DOHH2 (cell line): ENCODE data around the gene POLR2C.

Source experiments
- H3F3A ChIP-seq: fragments of 200-600 bp; sonication (generic), shearing (Covaris generic); 2 replicates; pipeline ENCODE4 v1.6.0; 2016; ENCODE audit warnings: antibody characterized with exemption, mild to moderate bottlenecking; ENCODE audit not compliant: control insufficient read depth, insufficient read depth
- H3K27ac ChIP-seq: fragments of 200-600 bp; sonication (generic); 2 replicates; pipeline ENCODE4 v1.5.1; 2014; ENCODE audit warnings: low read depth, mild to moderate bottlenecking, low read length, moderate library complexity
- H3K27me3 ChIP-seq: fragments of 200-600 bp; sonication (generic); 2 replicates; pipeline ENCODE4 v1.6.1; 2014; ENCODE audit warnings: mild to moderate bottlenecking, low read length, mixed read lengths; ENCODE audit not compliant: control insufficient read depth
- H3K36me3 ChIP-seq: fragments of 200-600 bp; sonication (generic); 2 replicates; pipeline ENCODE4 v1.6.1; 2014; ENCODE audit warnings: mild to moderate bottlenecking, low read length, moderate library complexity, mixed read lengths; ENCODE audit not compliant: control insufficient read depth
- H3K4me1 ChIP-seq: fragments of 200-600 bp; sonication (generic); 2 replicates; pipeline ENCODE4 v1.6.1; 2014; ENCODE audit warnings: mild to moderate bottlenecking, low read length, mixed read lengths; ENCODE audit not compliant: control insufficient read depth
- H3K4me2 ChIP-seq: fragments of 200-600 bp; sonication (generic); 2 replicates; pipeline ENCODE4 v1.6.0; 2014; ENCODE audit warnings: mild to moderate bottlenecking, low read length, moderate library complexity
- H3K4me3 ChIP-seq: fragments of 200-600 bp; sonication (generic); 2 replicates; pipeline ENCODE4 v1.5.1; 2014; ENCODE audit warnings: mild to moderate bottlenecking, low read length, mixed read lengths
- H3K79me2 ChIP-seq: fragments of 200-600 bp; sonication (generic); 2 replicates; pipeline ENCODE4 v1.6.1; 2014; ENCODE audit warnings: mild to moderate bottlenecking, low read length, mixed read lengths; ENCODE audit not compliant: control insufficient read depth
- H3K9me2 ChIP-seq: fragments of 200-600 bp; sonication (generic); replicated peaks from 2 replicates; pipeline ENCODE4 v1.6.1; 2014; ENCODE audit warnings: mild to moderate bottlenecking, low read length, mixed read lengths; ENCODE audit not compliant: control insufficient read depth
- H3K9me3 ChIP-seq: fragments of 200-600 bp; sonication (generic); 2 replicates; pipeline ENCODE4 v1.6.1; 2014; ENCODE audit warnings: antibody characterized with exemption, low read length, mixed read lengths; ENCODE audit not compliant: control insufficient read depth, insufficient read depth
- H4K20me1 ChIP-seq: fragments of 200-600 bp; sonication (generic); 2 replicates; pipeline ENCODE4 v1.6.0; 2014; ENCODE audit warnings: low read depth, mild to moderate bottlenecking, antibody characterized with exemption, low read length, moderate library complexity; ENCODE audit not compliant: control insufficient read depth, insufficient read depth
- EZH2phosphoT487 ChIP-seq: fragments of 200-600 bp; sonication (generic); IDR thresholded peaks from 2 replicates; pipeline ENCODE4 v1.6.1; 2017; ENCODE audit warnings: borderline replicate concordance, mild to moderate bottlenecking, antibody characterized with exemption, low read length, moderate library complexity, mixed read lengths
- TF ChIP-seq, protein P1 (sequence below): fragments of 200-600 bp; sonication (generic); IDR thresholded peaks from one replicate; pipeline ENCODE4 v1.5.1; 2014; ENCODE audit warnings: antibody characterized with exemption, mild to moderate bottlenecking, low read depth, low read length; ENCODE audit not compliant: poor library complexity, severe bottlenecking

POLR2C gene

GRCh38 chr16:57510016-57510871, 47.8 kb downstream of the POLR2C start:
- TF ChIP-seq, protein P1, sequence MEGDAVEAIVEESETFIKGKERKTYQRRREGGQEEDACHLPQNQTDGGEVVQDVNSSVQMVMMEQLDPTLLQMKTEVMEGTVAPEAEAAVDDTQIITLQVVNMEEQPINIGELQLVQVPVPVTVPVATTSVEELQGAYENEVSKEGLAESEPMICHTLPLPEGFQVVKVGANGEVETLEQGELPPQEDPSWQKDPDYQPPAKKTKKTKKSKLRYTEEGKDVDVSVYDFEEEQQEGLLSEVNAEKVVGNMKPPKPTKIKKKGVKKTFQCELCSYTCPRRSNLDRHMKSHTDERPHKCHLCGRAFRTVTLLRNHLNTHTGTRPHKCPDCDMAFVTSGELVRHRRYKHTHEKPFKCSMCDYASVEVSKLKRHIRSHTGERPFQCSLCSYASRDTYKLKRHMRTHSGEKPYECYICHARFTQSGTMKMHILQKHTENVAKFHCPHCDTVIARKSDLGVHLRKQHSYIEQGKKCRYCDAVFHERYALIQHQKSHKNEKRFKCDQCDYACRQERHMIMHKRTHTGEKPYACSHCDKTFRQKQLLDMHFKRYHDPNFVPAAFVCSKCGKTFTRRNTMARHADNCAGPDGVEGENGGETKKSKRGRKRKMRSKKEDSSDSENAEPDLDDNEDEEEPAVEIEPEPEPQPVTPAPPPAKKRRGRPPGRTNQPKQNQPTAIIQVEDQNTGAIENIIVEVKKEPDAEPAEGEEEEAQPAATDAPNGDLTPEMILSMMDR: no peak
- TF ChIP-seq EZH2phosphoT487: no peak
- H3K4me2 ChIP-seq: no peak overlapping the region
- no peaks in the 10 kb centered on the region for H3K79me2 ChIP-seq
- H3K36me3 ChIP-seq: no peaks in the 10 kb centered on the region
- H3F3A ChIP-seq: no peaks in the 10 kb centered on the region
- H3K4me3 ChIP-seq: no peak overlapping the region
- H3K27ac ChIP-seq: no peak overlapping the region
- no peaks in the 10 kb centered on the region for H3K9me2 ChIP-seq
- H4K20me1 ChIP-seq: no peaks in the 10 kb centered on the region
- H3K9me3 ChIP-seq: no peaks in the 10 kb centered on the region
- peaks cover 24% of the 10 kb centered on the region for H3K27me3 ChIP-seq
- no peaks in the 10 kb centered on the region for H3K4me1 ChIP-seq

- peaks cover 7% of the 10 kb centered on the region for H3K27me3 ChIP-seq
- no peak overlapping the region for H3K4me3 ChIP-seq
- no peaks in the 10 kb centered on the region for H3K9me3 ChIP-seq
- H3K36me3 ChIP-seq: no peaks in the 10 kb centered on the region
- no peaks in the 10 kb centered on the region for H3K4me1 ChIP-seq
- H3K79me2 ChIP-seq: no peaks in the 10 kb centered on the region
- no peaks in the 10 kb centered on the region for H4K20me1 ChIP-seq
- no peak overlapping the region for H3K27ac ChIP-seq
- TF ChIP-seq, protein P1: no peak
- no peak for TF ChIP-seq EZH2phosphoT487
- H3F3A ChIP-seq: no peaks in the 10 kb centered on the region
- no peak overlapping the region for H3K4me2 ChIP-seq
- H3K9me2 ChIP-seq: no peaks in the 10 kb centered on the region
These were observed 50.0 kb downstream of the POLR2C start for GRCh38 chr16:57512296-57513001.

GRCh38 chr16:57513371-57514102, 51.1 kb downstream of the POLR2C start:
- H3K27ac ChIP-seq: no peak overlapping the region
- no peaks in the 10 kb centered on the region for H3K4me1 ChIP-seq
- H4K20me1 ChIP-seq: no peaks in the 10 kb centered on the region
- no peaks in the 10 kb centered on the region for H3K9me2 ChIP-seq
- no peak overlapping the region for H3K4me2 ChIP-seq
- no peaks in the 10 kb centered on the region for H3F3A ChIP-seq
- H3K4me3 ChIP-seq: no peak overlapping the region
- no peak for TF ChIP-seq EZH2phosphoT487
- no peaks in the 10 kb centered on the region for H3K9me3 ChIP-seq
- no peaks in the 10 kb centered on the region for H3K79me2 ChIP-seq
- no peaks in the 10 kb centered on the region; the same call in 1 of the 2 replicates for H3K36me3 ChIP-seq
- H3K27me3 ChIP-seq: no peaks in the 10 kb centered on the region
